GM21367 (cell line): ENCODE data around the gene NHP2.
"Not testable (repeated sequence)": the region's sequence is repeated elsewhere in the genome, so short reads cannot be mapped to it uniquely, and the experiment has no call there.

ENCODE experiments used
- ATAC-seq: cut with Tn5 transposase; IDR thresholded peaks from one replicate; pipeline ENCODE4 v1.9.1; 2021; ENCODE audit not compliant: unreplicated experiment

Gene NHP2

GRCh38 chr5:178153530-178154340 lies at the start of gene NHP2:
Gene NHP2 (minus strand): TSS chr5:178153885. CDS start chr5:178153817, 68 bp downstream.
- ATAC-seq = peak; percentile 98

- no peak for ATAC-seq
Observed at GRCh38 chr5:178202541-178202940, 48.9 kb upstream of the NHP2 start.

- no peak for ATAC-seq
Observed at GRCh38 chr5:178201927-178202235, 48.2 kb upstream of the NHP2 start.

- no peak for ATAC-seq
Observed at GRCh38 chr5:178201221-178201926, 47.7 kb upstream of the NHP2 start.

GRCh38 chr5:178199581-178200434 lies 46.1 kb upstream of the NHP2 start:
- ATAC-seq = no peak

- ATAC-seq = no peak
Observed at GRCh38 chr5:178198706-178199105, 45.0 kb upstream of the NHP2 start.

- not testable (repeated sequence) for ATAC-seq
Observed at GRCh38 chr5:178198151-178198550, 44.5 kb upstream of the NHP2 start.

GRCh38 chr5:178196986-178197385 lies 43.3 kb upstream of the NHP2 start:
- no peak for ATAC-seq

GRCh38 chr5:178196281-178196812 lies 42.7 kb upstream of the NHP2 start:
- no peak for ATAC-seq

- ATAC-seq = no peak
Observed at GRCh38 chr5:178194026-178194425, 40.3 kb upstream of the NHP2 start.

- no peak for ATAC-seq
Observed at GRCh38 chr5:178193251-178193809, 39.6 kb upstream of the NHP2 start.

GRCh38 chr5:178192787-178193186 lies 39.1 kb upstream of the NHP2 start:
- ATAC-seq = no peak

GRCh38 chr5:178192244-178192643 lies 38.6 kb upstream of the NHP2 start:
- no peak for ATAC-seq

GRCh38 chr5:178191661-178192060 lies 38.0 kb upstream of the NHP2 start:
- no peak for ATAC-seq

GRCh38 chr5:178189433-178189832 lies 35.7 kb upstream of the NHP2 start:
- ATAC-seq = no peak

- no peak for ATAC-seq
Observed at GRCh38 chr5:178187014-178187413, 33.3 kb upstream of the NHP2 start, which contains the start of gene GMCL2. Gene GMCL2 (minus strand): TSS chr5:178187371. CDS start chr5:178187299, 72 bp downstream.

- no peak for ATAC-seq
Observed at GRCh38 chr5:178186427-178186826, 32.7 kb upstream of the NHP2 start.

GRCh38 chr5:178182158-178182876 lies 28.6 kb upstream of the NHP2 start:
- ATAC-seq = no peak

- ATAC-seq = no peak
Observed at GRCh38 chr5:178180141-178180863, 26.6 kb upstream of the NHP2 start.

- ATAC-seq = no peak
Observed at GRCh38 chr5:178177569-178177968, 23.9 kb upstream of the NHP2 start.
